ENCODE data around the gene MTHFD1L. TPM values are rescaled to one million over a fixed set of nuclear protein-coding genes. Genes with fewer than 3 reads are reported as not detected.

MTHFD1L gene
- total and polyA plus RNA-seq, 9 of the 15 experiments (the other 6 are each of a cell fraction or from before 2014, with no cell fraction given), result 20.9 to 128 (median 61.0) TPM

DNA sequence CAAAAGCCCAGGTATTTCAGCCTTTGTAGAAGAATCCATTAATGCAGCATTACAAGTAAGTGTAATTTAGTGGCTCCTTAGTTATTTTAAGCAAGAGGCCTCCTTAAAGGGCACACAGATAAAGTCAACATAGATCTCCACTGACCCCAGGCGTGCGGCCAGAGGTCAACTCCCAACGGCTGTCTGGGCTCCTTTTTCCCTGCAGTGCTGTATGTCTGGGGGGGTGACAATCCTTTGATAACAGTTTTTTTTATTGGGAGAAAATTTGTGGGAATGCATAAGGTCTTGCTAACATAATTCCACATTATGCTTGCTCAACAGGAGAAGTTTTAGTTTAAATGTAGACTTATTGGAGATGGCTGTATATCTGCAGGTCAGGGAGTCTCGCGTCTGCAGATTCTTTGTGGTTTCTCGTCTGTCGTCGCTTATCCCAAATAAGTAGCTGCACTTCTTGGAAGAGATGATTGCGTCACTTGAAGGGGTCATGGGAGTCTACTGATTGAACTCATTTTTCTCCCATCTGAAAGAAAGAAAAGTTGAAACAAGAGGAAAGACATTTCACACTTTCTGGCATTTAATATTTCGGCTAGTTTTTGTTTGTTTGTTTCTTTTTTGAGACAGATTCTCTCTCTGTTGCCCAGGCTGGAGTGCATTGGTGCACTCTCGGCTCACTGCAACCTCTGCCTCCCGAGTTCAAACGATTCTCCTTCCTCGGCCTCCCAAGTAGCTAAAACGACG is 222.5 kb downstream of the MTHFD1L start (continued):
- no peak for TF ChIP-seq HDAC8 (tag; IDR thresholded peaks at IDR 0.05)
- peak; percentile 31; the same call in 1 of the 2 replicates for TF ChIP-seq PKNOX1 (IDR thresholded peaks at IDR 0.05)
- no peak for TF ChIP-seq RBM14 (IDR thresholded peaks at IDR 0.05; ENCODE audit: borderline replicate concordance, insufficient read depth, low read depth, low read length)
- no peak for TF ChIP-seq ZNF507 (tag; conservative IDR thresholded peaks at IDR 0.05)
- TF ChIP-seq SREBF1 (IDR thresholded peaks at IDR 0.05; ENCODE audit: borderline replicate concordance, low read depth, low read length), result no peak
- peak; percentile 92 for TF ChIP-seq ESRRA (IDR thresholded peaks at IDR 0.05; ENCODE audit: borderline replicate concordance, low read depth)
- no peak for TF ChIP-seq SIN3B (IDR thresholded peaks at IDR 0.05; ENCODE audit: low read depth)
- no peak for TF ChIP-seq MYC (IDR thresholded peaks at IDR 0.05; ENCODE audit: low read depth, low read length)
- TF ChIP-seq MYC (CRISPR knock-in tag; IDR thresholded peaks at IDR 0.05; ENCODE audit: borderline replicate concordance, low read depth), result no peak
- TF ChIP-seq, protein P1, sequence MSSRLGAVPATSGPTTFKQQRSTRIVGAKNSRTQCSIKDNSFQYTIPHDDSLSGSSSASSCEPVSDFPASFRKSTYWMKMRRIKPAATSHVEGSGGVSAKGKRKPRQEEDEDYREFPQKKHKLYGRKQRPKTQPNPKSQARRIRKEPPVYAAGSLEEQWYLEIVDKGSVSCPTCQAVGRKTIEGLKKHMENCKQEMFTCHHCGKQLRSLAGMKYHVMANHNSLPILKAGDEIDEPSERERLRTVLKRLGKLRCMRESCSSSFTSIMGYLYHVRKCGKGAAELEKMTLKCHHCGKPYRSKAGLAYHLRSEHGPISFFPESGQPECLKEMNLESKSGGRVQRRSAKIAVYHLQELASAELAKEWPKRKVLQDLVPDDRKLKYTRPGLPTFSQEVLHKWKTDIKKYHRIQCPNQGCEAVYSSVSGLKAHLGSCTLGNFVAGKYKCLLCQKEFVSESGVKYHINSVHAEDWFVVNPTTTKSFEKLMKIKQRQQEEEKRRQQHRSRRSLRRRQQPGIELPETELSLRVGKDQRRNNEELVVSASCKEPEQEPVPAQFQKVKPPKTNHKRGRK (tag; IDR thresholded peaks at IDR 0.05), result no peak
- TF ChIP-seq, protein P2, sequence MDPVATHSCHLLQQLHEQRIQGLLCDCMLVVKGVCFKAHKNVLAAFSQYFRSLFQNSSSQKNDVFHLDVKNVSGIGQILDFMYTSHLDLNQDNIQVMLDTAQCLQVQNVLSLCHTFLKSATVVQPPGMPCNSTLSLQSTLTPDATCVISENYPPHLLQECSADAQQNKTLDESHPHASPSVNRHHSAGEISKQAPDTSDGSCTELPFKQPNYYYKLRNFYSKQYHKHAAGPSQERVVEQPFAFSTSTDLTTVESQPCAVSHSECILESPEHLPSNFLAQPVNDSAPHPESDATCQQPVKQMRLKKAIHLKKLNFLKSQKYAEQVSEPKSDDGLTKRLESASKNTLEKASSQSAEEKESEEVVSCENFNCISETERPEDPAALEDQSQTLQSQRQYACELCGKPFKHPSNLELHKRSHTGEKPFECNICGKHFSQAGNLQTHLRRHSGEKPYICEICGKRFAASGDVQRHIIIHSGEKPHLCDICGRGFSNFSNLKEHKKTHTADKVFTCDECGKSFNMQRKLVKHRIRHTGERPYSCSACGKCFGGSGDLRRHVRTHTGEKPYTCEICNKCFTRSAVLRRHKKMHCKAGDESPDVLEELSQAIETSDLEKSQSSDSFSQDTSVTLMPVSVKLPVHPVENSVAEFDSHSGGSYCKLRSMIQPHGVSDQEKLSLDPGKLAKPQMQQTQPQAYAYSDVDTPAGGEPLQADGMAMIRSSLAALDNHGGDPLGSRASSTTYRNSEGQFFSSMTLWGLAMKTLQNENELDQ (CRISPR knock-in tag; IDR thresholded peaks at IDR 0.05; ENCODE audit: borderline replicate concordance), result no peak
- TF ChIP-seq, protein P3, sequence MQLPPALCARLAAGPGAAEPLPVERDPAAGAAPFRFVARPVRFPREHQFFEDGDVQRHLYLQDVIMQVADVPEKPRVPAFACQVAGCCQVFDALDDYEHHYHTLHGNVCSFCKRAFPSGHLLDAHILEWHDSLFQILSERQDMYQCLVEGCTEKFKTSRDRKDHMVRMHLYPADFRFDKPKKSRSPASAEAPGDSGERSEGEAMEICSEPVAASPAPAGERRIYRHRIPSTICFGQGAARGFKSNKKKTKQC (CRISPR knock-in tag; IDR thresholded peaks at IDR 0.05), result no peak
- TF ChIP-seq, protein P4, sequence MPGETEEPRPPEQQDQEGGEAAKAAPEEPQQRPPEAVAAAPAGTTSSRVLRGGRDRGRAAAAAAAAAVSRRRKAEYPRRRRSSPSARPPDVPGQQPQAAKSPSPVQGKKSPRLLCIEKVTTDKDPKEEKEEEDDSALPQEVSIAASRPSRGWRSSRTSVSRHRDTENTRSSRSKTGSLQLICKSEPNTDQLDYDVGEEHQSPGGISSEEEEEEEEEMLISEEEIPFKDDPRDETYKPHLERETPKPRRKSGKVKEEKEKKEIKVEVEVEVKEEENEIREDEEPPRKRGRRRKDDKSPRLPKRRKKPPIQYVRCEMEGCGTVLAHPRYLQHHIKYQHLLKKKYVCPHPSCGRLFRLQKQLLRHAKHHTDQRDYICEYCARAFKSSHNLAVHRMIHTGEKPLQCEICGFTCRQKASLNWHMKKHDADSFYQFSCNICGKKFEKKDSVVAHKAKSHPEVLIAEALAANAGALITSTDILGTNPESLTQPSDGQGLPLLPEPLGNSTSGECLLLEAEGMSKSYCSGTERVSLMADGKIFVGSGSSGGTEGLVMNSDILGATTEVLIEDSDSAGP (CRISPR knock-in tag; IDR thresholded peaks at IDR 0.05), result no peak
- no peak for TF ChIP-seq ZNF408 (CRISPR knock-in tag; IDR thresholded peaks at IDR 0.05; ENCODE audit: low read depth)
- TF ChIP-seq XRCC3 (IDR thresholded peaks at IDR 0.05), result no peak
- TF ChIP-seq SETDB1 (IDR thresholded peaks at IDR 0.05; ENCODE audit: low read length), result no peak
- TF ChIP-seq ZNF76 (CRISPR knock-in tag; IDR thresholded peaks at IDR 0.05; ENCODE audit: borderline replicate concordance), result no peak
- TF ChIP-seq ZNF277 (CRISPR knock-in tag; IDR thresholded peaks at IDR 0.05; ENCODE audit: borderline replicate concordance), result no peak

Measured in K562 (cell line).